ENCODE results near the gene LTBP2. TPM values are rescaled to one million over a fixed set of nuclear protein-coding genes. Genes with fewer than 3 reads are reported as not detected.

LTBP2 gene
- total RNA-seq, 6 experiments from 2014 or later = 0.46 to 3.5 (median 1.7) TPM

- no peaks in the 10 kb centered on the region for H3K36me3 ChIP-seq
- H3K4me3 ChIP-seq = no peak overlapping the region
- intact Hi-C loops (cut with DNase I) = no loop called here
- DNase-seq (no peak), ATAC-seq (no peak)
- WGBS (ENCODE audit: insufficient coverage, low coverage, low lambda C conversion rate, missing lambda C conversion rate) = 100% methylated on average over 1 of the region's 3 CpGs
- H3K27me3 ChIP-seq = no peaks in the 10 kb centered on the region
- no peaks in the 10 kb centered on the region for H3K9me3 ChIP-seq
- no peak overlapping the region for H3K27ac ChIP-seq
- no peak for TF ChIP-seq POLR2A (IDR thresholded peaks at IDR 0.05)
- no peak for TF ChIP-seq CTCF (IDR thresholded peaks at IDR 0.05)
- peaks cover 0 to 6% (median 0%) of the 10 kb centered on the region in 4 donors for H3K4me1 ChIP-seq
Measured at GRCh38 chr14:74637178-74637550, 25.1 kb upstream of the LTBP2 start.

- no peak overlapping the region for H3K27ac ChIP-seq
- no peaks in the 10 kb centered on the region for H3K27me3 ChIP-seq
- ATAC-seq (no peak), DNase-seq (no peak)
- H3K9me3 ChIP-seq = no peaks in the 10 kb centered on the region
- H3K36me3 ChIP-seq = no peaks in the 10 kb centered on the region
- peaks cover 0 to 6% (median 0%) of the 10 kb centered on the region in 4 donors for H3K4me1 ChIP-seq
- intact Hi-C loops (cut with DNase I) = no loop called here
- no CpG with 5 or more reads among the region's 10 CpGs for WGBS (ENCODE audit: insufficient coverage, low coverage, low lambda C conversion rate, missing lambda C conversion rate)
- no peak for TF ChIP-seq CTCF (IDR thresholded peaks at IDR 0.05)
- no peak for TF ChIP-seq POLR2A (IDR thresholded peaks at IDR 0.05)
- no peak overlapping the region for H3K4me3 ChIP-seq
Measured at GRCh38 chr14:74636424-74637177, 24.6 kb upstream of the LTBP2 start.

GRCh38 chr14:74635847-74636246, 23.8 kb upstream of the LTBP2 start:
- H3K36me3 ChIP-seq = no peaks in the 10 kb centered on the region
- peaks cover 0 to 6% (median 0%) of the 10 kb centered on the region in 4 donors for H3K4me1 ChIP-seq
- no peaks in the 10 kb centered on the region for H3K27me3 ChIP-seq
- H3K27ac ChIP-seq = no peak overlapping the region
- no peak overlapping the region for H3K4me3 ChIP-seq
- 38% methylated on average over 3 of the region's 3 CpGs for WGBS (ENCODE audit: insufficient coverage, low coverage, low lambda C conversion rate, missing lambda C conversion rate)
- intact Hi-C loops (cut with DNase I) = no loop called here
- no peak for TF ChIP-seq CTCF (IDR thresholded peaks at IDR 0.05)
- no peak for TF ChIP-seq POLR2A (IDR thresholded peaks at IDR 0.05)
- DNase-seq (no peak), ATAC-seq (peak; percentile 88 to 95 (median 94))
- no peaks in the 10 kb centered on the region for H3K9me3 ChIP-seq

DNA sequence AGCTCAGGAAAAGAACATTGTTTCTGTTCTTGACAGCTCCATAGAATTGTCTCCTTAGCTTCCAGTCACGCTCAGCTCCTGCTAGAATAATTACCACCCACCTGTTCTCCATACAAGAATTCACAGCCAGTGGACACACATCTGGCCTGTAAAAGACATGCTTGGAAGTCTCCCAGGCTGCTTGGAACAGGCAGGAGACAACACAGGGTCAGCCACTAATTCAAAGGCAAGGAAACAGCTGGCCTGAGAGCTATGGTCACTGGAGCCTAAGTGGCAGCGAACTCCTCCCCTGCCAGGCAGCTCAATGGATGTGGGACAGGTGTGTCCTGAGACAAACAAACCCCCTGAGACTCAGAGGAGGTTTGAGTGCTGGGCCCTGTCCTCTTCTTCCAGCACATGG, 22.9 kb upstream of the LTBP2 start:
- no peaks in the 10 kb centered on the region for H3K9me3 ChIP-seq
- TF ChIP-seq POLR2A (IDR thresholded peaks at IDR 0.05) (no peak), CTCF (IDR thresholded peaks at IDR 0.05) (no peak)
- no peak overlapping the region for H3K4me3 ChIP-seq
- intact Hi-C loops (cut with DNase I) = no loop called here
- H3K27me3 ChIP-seq = no peaks in the 10 kb centered on the region
- H3K4me1 ChIP-seq = peaks cover 0 to 6% (median 0%) of the 10 kb centered on the region in 4 donors
- DNase-seq (no peak), ATAC-seq (no peak)
- H3K27ac ChIP-seq = no peak overlapping the region
- no peaks in the 10 kb centered on the region for H3K36me3 ChIP-seq
- 100% methylated on average over 1 of the region's 2 CpGs for WGBS (ENCODE audit: insufficient coverage, low coverage, low lambda C conversion rate, missing lambda C conversion rate)
